ENCODE data around the gene TNFRSF14. TPM values are rescaled to one million over a fixed set of nuclear protein-coding genes. Genes with fewer than 3 reads are reported as not detected.

The TNFRSF14 gene
- total and polyA plus RNA-seq, 9 of the 15 experiments (the other 6 are each of a cell fraction or from before 2014, with no cell fraction given) = 0.11 to 2.3 (median 0.68) TPM; not detected in 2

- Histone ChIP-seq H3K4me3 (no peak overlapping the region), H3K4me2 (ENCODE audit: insufficient read depth, low read length) (peak overlapping the region; percentile 82), H2AFZ (ENCODE audit: low read depth, low read length) (peak overlapping the region; percentile 75), H3K36me3 (ENCODE audit: control insufficient read depth, insufficient read depth, low read length) (no peaks in the 10 kb centered on the region), H4K20me1 (replicated peaks; ENCODE audit: control insufficient read depth, insufficient read depth, low read length) (no peaks in the 10 kb centered on the region; the same call in 1 of the 2 replicates), H3K27ac (ENCODE audit: extremely low read depth, low read depth, low read length) (peak overlapping the region; percentile 78), H3K9me3 (replicated peaks; ENCODE audit: control insufficient read depth, insufficient read depth, low read depth, low read length) (no peaks in the 10 kb centered on the region), H3K9me1 (ENCODE audit: control insufficient read depth, insufficient read depth, low read length) (peaks cover 7% of the 10 kb centered on the region), H3K4me1 (replicated peaks in 1 of 2; ENCODE audit: control insufficient read depth in 2 of 2, insufficient read depth in 2 of 2, low read length in 2 of 2) (peaks cover 75 to 99% of the 10 kb centered on the region in 2 experiments), H3K9ac (ENCODE audit: insufficient read depth in 1 of 2, low read depth in 2 of 2, low read length in 2 of 2) (peak overlapping the region; percentile 47 to 90), H3K27me3 (ENCODE audit: control insufficient read depth in 2 of 2, insufficient read depth in 2 of 2, low read length in 2 of 2) (no peaks in the 10 kb centered on the region), H3K79me2 (ENCODE audit: control insufficient read depth, insufficient read depth, low read length) (peaks cover 9% of the 10 kb centered on the region; the same call in 1 of the 3 replicates)
- intact Hi-C loops (cut with micrococcal nuclease) (loop anchor here (10.0 kb wide), 2 partner anchors 101 to 349 kb away; partner anchors contain the start of gene FAAP20), in situ Hi-C loops (cut with MboI) (loop anchor here (25.0 kb wide), 1 partner anchor 357 kb away; the partner anchor contains the start of gene FAAP20)
- CTCF ChIA-PET (ENCODE audit: low intra/inter-chr PET ratio) = no interaction called here
- peak; percentile 82 for FAIRE-seq
- 29% methylated on average over 26 of the region's 26 CpGs for whole genome bisulfite sequencing (ENCODE audit: insufficient coverage, low coverage, missing lambda C conversion rate)
- no TSS peak for BruUV-seq (replicated peaks)
- ATAC-seq = no peak
- POLR2A ChIA-PET = interaction anchor here (0.6 to 1.5 kb wide), 6 partner anchors 15 to 1341 kb away, joined by 3 to 6 read pairs (median 3); partner anchors contain the start of gene PANK4
- DNase-seq (ENCODE audit: extremely low read depth in 1 of 4, low spot score in 3 of 4) = peak in 2 of 4 experiments; percentile 54 to 74
- TF ChIP-seq GTF2F1 (IDR thresholded peaks at IDR 0.05; ENCODE audit: low read depth, low read length) = no peak
- TF ChIP-seq ZNF347 (CRISPR knock-in tag; IDR thresholded peaks at IDR 0.05; ENCODE audit: low read depth) = no peak
- no peak for TF ChIP-seq ZNF444 (CRISPR knock-in tag; IDR thresholded peaks at IDR 0.05)
- TF ChIP-seq DMBX1 (CRISPR knock-in tag; IDR thresholded peaks at IDR 0.05; ENCODE audit: borderline replicate concordance) = no peak
- no peak for TF ChIP-seq ZNF316 (IDR thresholded peaks at IDR 0.05)
- TF ChIP-seq KDM5B (IDR thresholded peaks at IDR 0.05; ENCODE audit: insufficient replicate concordance, low read depth, low read length) = peak; percentile 44
- TF ChIP-seq SIN3B (IDR thresholded peaks at IDR 0.05; ENCODE audit: low read depth) = no peak
- TF ChIP-seq POLR2AphosphoS5 (IDR thresholded peaks at IDR 0.05; ENCODE audit: control insufficient read depth, insufficient read depth, low read depth, low read length) = no peak
- no peak for TF ChIP-seq SAFB2 (IDR thresholded peaks at IDR 0.05; ENCODE audit: borderline replicate concordance, low read depth, low read length, severe bottlenecking)
- no peak for TF ChIP-seq YY1 (IDR thresholded peaks at IDR 0.05; ENCODE audit: borderline replicate concordance in 1 of 3, control insufficient read depth in 1 of 3, extremely low read depth in 1 of 3, insufficient read depth in 3 of 3, insufficient read length in 1 of 3, insufficient replicate concordance in 2 of 3, low read depth in 1 of 3, low read length in 2 of 3)
- no peak for TF ChIP-seq ZNF512 (tag; IDR thresholded peaks at IDR 0.05)
- TF ChIP-seq TCFL5 (CRISPR knock-in tag; conservative IDR thresholded peaks at IDR 0.05) = no peak
- no peak for TF ChIP-seq RCOR1 (IDR thresholded peaks at IDR 0.05; ENCODE audit: borderline replicate concordance in 1 of 2, low read depth in 2 of 2, low read length in 2 of 2)
- TF ChIP-seq ILF3 (IDR thresholded peaks at IDR 0.05; ENCODE audit: borderline replicate concordance) = no peak
- TF ChIP-seq MECOM (CRISPR knock-in tag; IDR thresholded peaks at IDR 0.05) = no peak
- no peak for TF ChIP-seq KLF10 (CRISPR knock-in tag; IDR thresholded peaks at IDR 0.05)
- no peak for TF ChIP-seq ZNF3 (CRISPR knock-in tag; IDR thresholded peaks at IDR 0.05)
- no peak for TF ChIP-seq CBX8 (IDR thresholded peaks at IDR 0.05; ENCODE audit: borderline replicate concordance, extremely low read depth, low read depth, low read length, poor library complexity, severe bottlenecking)
- TF ChIP-seq ZNF766 (CRISPR knock-in tag; conservative IDR thresholded peaks at IDR 0.05) = peak; percentile 56; the same call in 1 of the 2 replicates
- peak; percentile 54; the same call in 1 of the 2 replicates for TF ChIP-seq SMARCE1 (IDR thresholded peaks at IDR 0.05)
These were observed 11.9 kb upstream of the TNFRSF14 start for GRCh38 chr1:2544093-2544874.
